HG03439 (cell line): Measurements from ENCODE around the gene ZNF468.
"Not testable (repeated sequence)": the region's sequence is repeated elsewhere in the genome, so short reads cannot be mapped to it uniquely, and the experiment has no call there.

Source experiments
- ATAC-seq: cut with Tn5 transposase; IDR thresholded peaks from one replicate; pipeline ENCODE4 v1.9.1; 2021; ENCODE audit warnings: mild to moderate bottlenecking, moderate library complexity; ENCODE audit not compliant: unreplicated experiment

Gene ZNF468

GRCh38 chr19:52829866-52830265 lies 27.6 kb downstream of the ZNF468 start:
- ATAC-seq: not testable (repeated sequence)

- ATAC-seq: no peak
These were observed 31.7 kb downstream of the ZNF468 start for GRCh38 chr19:52825765-52826164.

GRCh38 chr19:52823676-52824075 lies 33.7 kb downstream of the ZNF468 start:
- no peak for ATAC-seq

- ATAC-seq: peak; percentile 87
These were observed 36.0 kb downstream of the ZNF468 start, which contains the start of gene ZNF28 for GRCh38 chr19:52821204-52821960. Gene ZNF28 (minus strand): TSS chr19:52821633. CDS start chr19:52817958, 3,675 bp downstream.

DNA sequence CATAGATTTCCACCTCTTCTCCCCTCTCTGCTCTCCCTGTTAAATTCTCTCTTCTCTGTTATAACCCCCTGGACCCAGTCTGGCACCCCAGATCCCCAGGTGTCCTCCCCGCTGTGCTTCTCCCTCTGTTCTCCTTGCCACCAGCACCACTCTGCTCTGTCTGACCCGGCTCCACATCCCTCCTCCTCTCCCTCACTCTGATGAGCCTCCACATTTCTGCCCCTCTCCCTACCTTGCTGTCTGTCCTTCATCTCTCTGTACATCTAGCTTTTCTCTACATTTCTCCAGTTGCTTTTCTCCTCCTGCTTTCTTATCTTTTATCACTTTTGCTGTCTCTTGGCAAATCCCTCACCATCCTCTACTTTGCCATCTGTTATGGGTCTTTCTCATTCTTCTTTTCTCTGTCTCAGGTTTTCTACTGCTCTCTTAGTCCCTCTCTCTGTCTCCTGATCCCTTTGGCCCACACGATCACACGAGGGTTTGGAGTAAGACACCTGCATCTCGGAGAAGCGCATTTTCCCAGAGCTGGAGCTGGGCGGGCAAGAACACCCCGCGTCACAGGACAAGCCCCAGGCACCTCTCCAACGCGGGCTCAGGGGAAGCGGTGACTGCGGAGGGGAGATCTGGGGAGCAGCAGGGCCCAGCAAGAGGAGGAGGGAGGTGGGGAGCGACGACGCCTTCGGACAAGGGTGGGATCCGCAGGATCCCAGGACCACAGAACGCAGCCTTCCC lies 36.8 kb downstream of the ZNF468 start:
- not testable (repeated sequence) for ATAC-seq

DNA sequence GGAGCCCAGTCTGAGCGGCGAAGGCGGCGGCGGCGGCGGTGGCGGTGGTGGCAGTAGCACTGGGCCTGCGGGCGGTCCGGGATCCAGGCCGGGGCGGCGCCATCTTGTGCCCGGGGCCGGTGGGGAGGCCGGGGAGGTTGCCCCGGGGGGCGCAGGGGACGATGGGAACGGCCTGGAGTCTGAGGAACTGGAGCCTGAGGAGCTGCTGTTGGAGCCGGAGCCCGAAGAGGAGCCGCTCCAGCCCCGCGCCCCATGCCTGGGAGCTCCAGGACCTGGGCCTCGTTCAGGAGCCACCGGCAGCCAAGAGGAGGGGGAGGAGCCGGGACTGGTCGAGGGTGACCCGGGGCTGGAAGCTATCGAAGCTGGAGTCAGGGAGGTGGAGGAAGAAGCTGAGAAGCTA lies 47.6 kb downstream of the ZNF468 start:
- no peak for ATAC-seq

GRCh38 chr19:52799950-52800640 lies 57.3 kb downstream of the ZNF468 start:
- not testable (repeated sequence) for ATAC-seq

- ATAC-seq: no peak
These were observed 68.0 kb downstream of the ZNF468 start for GRCh38 chr19:52789440-52789839.
